GM08714 (cell line): ENCODE data around the gene DDAH1.

Experiments
- H3K4me3 ChIP-seq: fragments of 200-500 bp; sonication (Bioruptor generic); 2 replicates; pipeline ENCODE4 v1.5.1; 2014; ENCODE audit warnings: mild to moderate bottlenecking, low read length, inconsistent platforms
- ZNF274 ChIP-seq: IDR thresholded peaks from 2 replicates; pipeline ENCODE4 v1.6.1; 2012; ENCODE audit warnings: mild to moderate bottlenecking, low read depth, low read length

The DDAH1 gene

GRCh38 chr1:85406081-85406480 lies 58.9 kb downstream of the DDAH1 start:
- TF ChIP-seq ZNF274: no peak
- H3K4me3 ChIP-seq: no peak overlapping the region

- H3K4me3 ChIP-seq: no peak overlapping the region
- no peak for TF ChIP-seq ZNF274
Measured at GRCh38 chr1:85404408-85404807, 60.6 kb downstream of the DDAH1 start.

- H3K4me3 ChIP-seq: no peak overlapping the region
- no peak for TF ChIP-seq ZNF274
Measured at GRCh38 chr1:85398391-85399064, 66.4 kb downstream of the DDAH1 start.

- H3K4me3 ChIP-seq: no peak overlapping the region
- no peak for TF ChIP-seq ZNF274
Measured at GRCh38 chr1:85397490-85398032, 67.4 kb downstream of the DDAH1 start.

GRCh38 chr1:85396194-85396593 lies 68.8 kb downstream of the DDAH1 start:
- TF ChIP-seq ZNF274: no peak
- H3K4me3 ChIP-seq: no peak overlapping the region

- H3K4me3 ChIP-seq: no peak overlapping the region
- no peak for TF ChIP-seq ZNF274
Measured at GRCh38 chr1:85394130-85394529, 70.8 kb downstream of the DDAH1 start.

GRCh38 chr1:85393490-85393889 lies 71.5 kb downstream of the DDAH1 start:
- TF ChIP-seq ZNF274: no peak
- no peak overlapping the region for H3K4me3 ChIP-seq

GRCh38 chr1:85388416-85388815 lies 76.5 kb downstream of the DDAH1 start:
- H3K4me3 ChIP-seq: no peak overlapping the region
- no peak for TF ChIP-seq ZNF274

- H3K4me3 ChIP-seq: no peak overlapping the region
Measured at GRCh38 chr1:85387781-85388180, 77.2 kb downstream of the DDAH1 start.

GRCh38 chr1:85386068-85386722 lies 78.8 kb downstream of the DDAH1 start:
- H3K4me3 ChIP-seq: no peak overlapping the region
- TF ChIP-seq ZNF274: no peak

More at GRCh38 chr1:85387781-85388180, 77.2 kb downstream of the DDAH1 start:
- TF ChIP-seq ZNF274: no peak

- TF ChIP-seq ZNF274: no peak
- H3K4me3 ChIP-seq: no peak overlapping the region
Measured at GRCh38 chr1:85379203-85380136, 85.5 kb downstream of the DDAH1 start.

GRCh38 chr1:85378534-85378933 lies 86.4 kb downstream of the DDAH1 start:
- no peak for TF ChIP-seq ZNF274
- H3K4me3 ChIP-seq: no peak overlapping the region

- TF ChIP-seq ZNF274: no peak
- no peak overlapping the region for H3K4me3 ChIP-seq
Measured at GRCh38 chr1:85376356-85376755, 88.6 kb downstream of the DDAH1 start.

GRCh38 chr1:85375493-85375892 lies 89.5 kb downstream of the DDAH1 start:
- H3K4me3 ChIP-seq: no peak overlapping the region
- TF ChIP-seq ZNF274: no peak

GRCh38 chr1:85374160-85374559 lies 90.8 kb downstream of the DDAH1 start:
- TF ChIP-seq ZNF274: no peak
- H3K4me3 ChIP-seq: no peak overlapping the region

GRCh38 chr1:85373378-85373708 lies 91.6 kb downstream of the DDAH1 start:
- H3K4me3 ChIP-seq: no peak overlapping the region
- TF ChIP-seq ZNF274: no peak
